ENCODE results near the gene TCF4. TPM values are rescaled to one million over a fixed set of nuclear protein-coding genes. Genes with fewer than 3 reads are reported as not detected.

TCF4 gene
- total RNA-seq, 1 experiment from 2014 or later, result 104 TPM

- H3K36me3 Mint-ChIP-seq, result no peaks in the 10 kb centered on the region
- CTCF ChIA-PET, result no interaction called here
- H3K27me3 Mint-ChIP-seq (ENCODE audit: low read depth), result no peaks in the 10 kb centered on the region
- H3K4me3 Mint-ChIP-seq, result no peak overlapping the region
- peaks cover 9% of the 10 kb centered on the region for H3K9me3 Mint-ChIP-seq
- TF ChIP-seq ZNF317 (CRISPR knock-in tag; IDR thresholded peaks at IDR 0.05; ENCODE audit: borderline replicate concordance, low read depth), result no peak
- TF ChIP-seq ESRRA (CRISPR knock-in tag; IDR thresholded peaks at IDR 0.05; ENCODE audit: borderline replicate concordance), result no peak
- no peak for TF ChIP-seq ZNF671 (CRISPR knock-in tag; IDR thresholded peaks at IDR 0.05)
- TF ChIP-seq SMAD3 (CRISPR knock-in tag; IDR thresholded peaks at IDR 0.05; ENCODE audit: borderline replicate concordance), result no peak
- TF ChIP-seq MYBL2 (CRISPR knock-in tag; IDR thresholded peaks at IDR 0.05), result no peak
- TF ChIP-seq ERG (CRISPR knock-in tag; IDR thresholded peaks at IDR 0.05), result no peak
- no peak for TF ChIP-seq ZBTB21 (CRISPR knock-in tag; IDR thresholded peaks at IDR 0.05; ENCODE audit: borderline replicate concordance)
- no peak for TF ChIP-seq JUN (CRISPR knock-in tag; IDR thresholded peaks at IDR 0.05)
- TF ChIP-seq GTF2I (CRISPR knock-in tag; conservative IDR thresholded peaks at IDR 0.05), result no peak
- TF ChIP-seq, protein P1, sequence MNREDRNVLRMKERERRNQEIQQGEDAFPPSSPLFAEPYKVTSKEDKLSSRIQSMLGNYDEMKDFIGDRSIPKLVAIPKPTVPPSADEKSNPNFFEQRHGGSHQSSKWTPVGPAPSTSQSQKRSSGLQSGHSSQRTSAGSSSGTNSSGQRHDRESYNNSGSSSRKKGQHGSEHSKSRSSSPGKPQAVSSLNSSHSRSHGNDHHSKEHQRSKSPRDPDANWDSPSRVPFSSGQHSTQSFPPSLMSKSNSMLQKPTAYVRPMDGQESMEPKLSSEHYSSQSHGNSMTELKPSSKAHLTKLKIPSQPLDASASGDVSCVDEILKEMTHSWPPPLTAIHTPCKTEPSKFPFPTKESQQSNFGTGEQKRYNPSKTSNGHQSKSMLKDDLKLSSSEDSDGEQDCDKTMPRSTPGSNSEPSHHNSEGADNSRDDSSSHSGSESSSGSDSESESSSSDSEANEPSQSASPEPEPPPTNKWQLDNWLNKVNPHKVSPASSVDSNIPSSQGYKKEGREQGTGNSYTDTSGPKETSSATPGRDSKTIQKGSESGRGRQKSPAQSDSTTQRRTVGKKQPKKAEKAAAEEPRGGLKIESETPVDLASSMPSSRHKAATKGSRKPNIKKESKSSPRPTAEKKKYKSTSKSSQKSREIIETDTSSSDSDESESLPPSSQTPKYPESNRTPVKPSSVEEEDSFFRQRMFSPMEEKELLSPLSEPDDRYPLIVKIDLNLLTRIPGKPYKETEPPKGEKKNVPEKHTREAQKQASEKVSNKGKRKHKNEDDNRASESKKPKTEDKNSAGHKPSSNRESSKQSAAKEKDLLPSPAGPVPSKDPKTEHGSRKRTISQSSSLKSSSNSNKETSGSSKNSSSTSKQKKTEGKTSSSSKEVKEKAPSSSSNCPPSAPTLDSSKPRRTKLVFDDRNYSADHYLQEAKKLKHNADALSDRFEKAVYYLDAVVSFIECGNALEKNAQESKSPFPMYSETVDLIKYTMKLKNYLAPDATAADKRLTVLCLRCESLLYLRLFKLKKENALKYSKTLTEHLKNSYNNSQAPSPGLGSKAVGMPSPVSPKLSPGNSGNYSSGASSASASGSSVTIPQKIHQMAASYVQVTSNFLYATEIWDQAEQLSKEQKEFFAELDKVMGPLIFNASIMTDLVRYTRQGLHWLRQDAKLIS (CRISPR knock-in tag; IDR thresholded peaks at IDR 0.05; ENCODE audit: borderline replicate concordance), result no peak
- TF ChIP-seq NFATC4 (CRISPR knock-in tag; IDR thresholded peaks at IDR 0.05), result no peak
- TF ChIP-seq ATF6 (CRISPR knock-in tag; IDR thresholded peaks at IDR 0.05), result no peak
- TF ChIP-seq SP1 (CRISPR knock-in tag; conservative IDR thresholded peaks at IDR 0.05), result no peak
- TF ChIP-seq CREM (CRISPR knock-in tag; IDR thresholded peaks at IDR 0.05), result no peak
- no peak for TF ChIP-seq ATF3 (CRISPR knock-in tag; conservative IDR thresholded peaks at IDR 0.05)
- TF ChIP-seq RORB (CRISPR knock-in tag; IDR thresholded peaks at IDR 0.05), result no peak
- no peak for TF ChIP-seq IRF2 (CRISPR knock-in tag; IDR thresholded peaks at IDR 0.05; ENCODE audit: borderline replicate concordance, low read depth)
- no peak for TF ChIP-seq ARID4B (CRISPR knock-in tag; IDR thresholded peaks at IDR 0.05; ENCODE audit: borderline replicate concordance)
- TF ChIP-seq, protein P2, sequence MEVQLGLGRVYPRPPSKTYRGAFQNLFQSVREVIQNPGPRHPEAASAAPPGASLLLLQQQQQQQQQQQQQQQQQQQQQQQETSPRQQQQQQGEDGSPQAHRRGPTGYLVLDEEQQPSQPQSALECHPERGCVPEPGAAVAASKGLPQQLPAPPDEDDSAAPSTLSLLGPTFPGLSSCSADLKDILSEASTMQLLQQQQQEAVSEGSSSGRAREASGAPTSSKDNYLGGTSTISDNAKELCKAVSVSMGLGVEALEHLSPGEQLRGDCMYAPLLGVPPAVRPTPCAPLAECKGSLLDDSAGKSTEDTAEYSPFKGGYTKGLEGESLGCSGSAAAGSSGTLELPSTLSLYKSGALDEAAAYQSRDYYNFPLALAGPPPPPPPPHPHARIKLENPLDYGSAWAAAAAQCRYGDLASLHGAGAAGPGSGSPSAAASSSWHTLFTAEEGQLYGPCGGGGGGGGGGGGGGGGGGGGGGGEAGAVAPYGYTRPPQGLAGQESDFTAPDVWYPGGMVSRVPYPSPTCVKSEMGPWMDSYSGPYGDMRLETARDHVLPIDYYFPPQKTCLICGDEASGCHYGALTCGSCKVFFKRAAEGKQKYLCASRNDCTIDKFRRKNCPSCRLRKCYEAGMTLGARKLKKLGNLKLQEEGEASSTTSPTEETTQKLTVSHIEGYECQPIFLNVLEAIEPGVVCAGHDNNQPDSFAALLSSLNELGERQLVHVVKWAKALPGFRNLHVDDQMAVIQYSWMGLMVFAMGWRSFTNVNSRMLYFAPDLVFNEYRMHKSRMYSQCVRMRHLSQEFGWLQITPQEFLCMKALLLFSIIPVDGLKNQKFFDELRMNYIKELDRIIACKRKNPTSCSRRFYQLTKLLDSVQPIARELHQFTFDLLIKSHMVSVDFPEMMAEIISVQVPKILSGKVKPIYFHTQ (CRISPR knock-in tag; IDR thresholded peaks at IDR 0.05), result no peak
- DNase-seq (ENCODE audit: low spot score), result no peak
- POLR2A ChIA-PET, result no interaction called here
- no peak overlapping the region for H3K27ac Mint-ChIP-seq
- no peak for ATAC-seq
- no peaks in the 10 kb centered on the region for H3K4me1 Mint-ChIP-seq
These were observed 408.2 kb downstream of the TCF4 start for GRCh38 chr18:55179835-55180234.

Data from WTC11 (cell line).